ENCODE measurements around the gene INPP4A.

GRCh38 chr2:98528349-98528748 is 83.7 kb downstream of the INPP4A start:
- TF ChIP-seq CTCF (IDR thresholded peaks at IDR 0.05) = no peak
- no peak for TF ChIP-seq POLR2A (IDR thresholded peaks at IDR 0.05)
